Measurements from ENCODE around the gene IL1F10.
A peak's percentile ranks its signal among the peaks of the same experiment; 100 is the strongest.

IL1F10 gene

GRCh38 chr2:113114996-113115395 lies 47.2 kb downstream of the IL1F10 start:
- DNase-seq, result no peak

GRCh38 chr2:113116100-113116958 lies 48.6 kb downstream of the IL1F10 start:
- peak; percentile 32 to 34 for DNase-seq

GRCh38 chr2:113117541-113118262 lies 49.9 kb downstream of the IL1F10 start:
- peak; percentile 71 to 81 for DNase-seq

- DNase-seq, result no peak
These were observed 50.5 kb downstream of the IL1F10 start for GRCh38 chr2:113118263-113118657.

GRCh38 chr2:113119111-113119510 lies 51.3 kb downstream of the IL1F10 start:
- no peak for DNase-seq

- DNase-seq, result no peak
These were observed 53.1 kb downstream of the IL1F10 start for GRCh38 chr2:113120861-113121260.

GRCh38 chr2:113122364-113122763 lies 54.6 kb downstream of the IL1F10 start:
- no peak for DNase-seq

GRCh38 chr2:113123726-113124125 lies 56.0 kb downstream of the IL1F10 start:
- no peak for DNase-seq

- DNase-seq, result peak in 1 of 2 experiments; percentile 36
These were observed 56.6 kb downstream of the IL1F10 start for GRCh38 chr2:113124181-113124961.

All from activated T-cell treated with anti-CD3 and anti-CD28 coated beads, Interleukin-2, amount 50 U/mL, for 48 hours (primary cell).